HG03097 (cell line): ENCODE data around the gene SUFU.
"Not testable (repeated sequence)": the region's sequence is repeated elsewhere in the genome, so short reads cannot be mapped to it uniquely, and the experiment has no call there.

Experiments
- ATAC-seq: cut with Tn5 transposase; IDR thresholded peaks from one replicate; pipeline ENCODE4 v1.9.1; 2021; ENCODE audit not compliant: unreplicated experiment, low FRiP score

The SUFU gene

GRCh38 chr10:102661658-102662028, 157.9 kb downstream of the SUFU start:
- ATAC-seq = no peak

GRCh38 chr10:102665904-102666509, 162.2 kb downstream of the SUFU start:
- ATAC-seq = no peak

- not testable (repeated sequence) for ATAC-seq
These were observed 163.6 kb downstream of the SUFU start for GRCh38 chr10:102667411-102667810.

GRCh38 chr10:102668326-102669107, 164.7 kb downstream of the SUFU start:
- ATAC-seq = no peak

DNA sequence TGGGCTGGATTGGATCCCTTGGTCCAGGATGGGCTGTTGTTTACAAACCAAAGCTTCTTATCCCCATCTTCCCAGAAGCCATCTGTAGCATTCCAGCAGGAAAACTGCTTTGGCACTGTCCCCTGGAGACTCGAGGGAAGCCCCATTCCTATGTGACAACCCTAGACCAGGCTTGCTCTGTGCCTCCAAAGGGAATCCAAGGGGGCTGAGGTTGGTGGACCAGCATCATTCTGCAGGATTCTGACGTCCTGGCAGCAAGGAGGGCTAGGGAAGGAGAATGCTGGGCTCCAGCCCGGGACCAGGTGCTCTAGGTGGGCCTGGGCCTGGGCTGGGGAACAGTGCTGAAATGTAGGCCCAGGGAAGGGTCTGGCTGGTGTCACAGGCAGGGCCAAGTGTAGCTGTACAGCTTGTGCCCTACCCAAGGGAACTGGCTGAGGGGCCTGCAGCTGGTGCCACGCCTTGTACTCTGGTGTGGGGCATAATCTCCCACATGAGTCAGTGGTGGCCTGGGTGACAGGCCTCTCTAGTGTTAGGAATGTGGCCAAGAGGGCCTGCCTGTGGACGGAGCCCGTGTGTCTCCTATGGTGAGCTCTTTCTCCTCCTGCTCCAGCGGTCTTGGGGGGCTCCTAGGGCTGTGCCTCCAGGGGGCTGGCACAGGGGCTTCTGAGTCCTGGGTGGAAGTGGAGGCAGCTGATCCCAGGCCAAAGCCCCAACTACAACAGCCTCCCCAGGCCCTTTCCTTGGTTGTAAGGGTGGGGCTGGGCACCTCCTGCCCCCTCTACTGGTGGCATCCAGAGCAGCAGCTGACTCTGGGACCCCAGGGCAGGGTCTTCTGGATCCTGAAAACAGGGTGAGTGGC, 165.7 kb downstream of the SUFU start:
- no peak for ATAC-seq

DNA sequence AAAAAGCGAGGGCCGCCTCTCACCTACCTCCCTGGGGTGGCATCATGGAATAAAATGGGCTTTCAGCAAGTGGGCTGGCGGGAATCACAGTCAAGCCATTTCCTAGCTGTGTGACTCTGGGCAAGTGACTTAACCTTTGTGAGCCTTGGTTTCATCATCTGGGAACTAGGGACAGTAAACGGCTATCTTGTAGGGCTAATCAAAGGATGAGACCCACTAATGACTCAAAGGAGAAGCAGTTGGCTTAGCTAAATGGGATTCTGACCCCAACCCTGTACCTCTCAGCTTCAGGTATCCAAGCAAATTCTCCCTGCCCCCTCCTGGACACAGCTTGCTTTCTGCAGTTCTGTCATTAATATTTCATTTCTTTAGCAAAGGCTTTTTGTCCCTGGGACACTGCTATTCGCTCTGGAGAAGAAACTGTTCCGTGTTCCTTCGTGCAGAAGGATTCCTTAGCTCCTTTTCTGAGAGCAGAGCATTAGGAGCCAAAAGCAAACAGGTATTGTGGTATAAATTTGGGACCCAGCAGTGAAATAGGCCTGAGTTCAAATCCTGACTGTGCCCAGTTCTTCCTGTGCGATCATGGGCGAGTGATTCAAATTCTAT, 166.4 kb downstream of the SUFU start:
- no peak for ATAC-seq

GRCh38 chr10:102670871-102671434, 167.2 kb downstream of the SUFU start:
- ATAC-seq = no peak

GRCh38 chr10:102673236-102673818, 169.6 kb downstream of the SUFU start:
- ATAC-seq = no peak

GRCh38 chr10:102673819-102674511, 170.2 kb downstream of the SUFU start:
- no peak for ATAC-seq

DNA sequence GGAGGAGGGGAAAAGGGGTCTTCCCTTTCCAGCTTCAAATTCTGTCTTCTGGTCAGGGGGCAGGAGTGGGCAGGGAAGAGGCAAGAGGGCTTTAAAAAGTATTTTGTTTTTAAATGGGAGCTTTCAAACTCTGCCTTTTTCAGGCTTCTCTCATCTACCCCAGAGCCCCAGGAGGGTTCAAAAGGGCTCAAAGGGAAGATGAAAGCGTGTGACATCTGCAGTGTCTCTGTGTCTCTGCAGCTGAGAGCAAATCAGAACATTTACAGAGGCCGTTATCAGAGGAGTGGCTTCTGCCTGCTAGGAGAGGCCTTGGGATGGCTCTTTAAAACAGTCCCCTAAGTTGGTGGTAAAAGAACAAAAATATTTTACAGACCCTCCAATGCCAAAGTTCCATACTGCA, 170.8 kb downstream of the SUFU start:
- ATAC-seq = no peak

DNA sequence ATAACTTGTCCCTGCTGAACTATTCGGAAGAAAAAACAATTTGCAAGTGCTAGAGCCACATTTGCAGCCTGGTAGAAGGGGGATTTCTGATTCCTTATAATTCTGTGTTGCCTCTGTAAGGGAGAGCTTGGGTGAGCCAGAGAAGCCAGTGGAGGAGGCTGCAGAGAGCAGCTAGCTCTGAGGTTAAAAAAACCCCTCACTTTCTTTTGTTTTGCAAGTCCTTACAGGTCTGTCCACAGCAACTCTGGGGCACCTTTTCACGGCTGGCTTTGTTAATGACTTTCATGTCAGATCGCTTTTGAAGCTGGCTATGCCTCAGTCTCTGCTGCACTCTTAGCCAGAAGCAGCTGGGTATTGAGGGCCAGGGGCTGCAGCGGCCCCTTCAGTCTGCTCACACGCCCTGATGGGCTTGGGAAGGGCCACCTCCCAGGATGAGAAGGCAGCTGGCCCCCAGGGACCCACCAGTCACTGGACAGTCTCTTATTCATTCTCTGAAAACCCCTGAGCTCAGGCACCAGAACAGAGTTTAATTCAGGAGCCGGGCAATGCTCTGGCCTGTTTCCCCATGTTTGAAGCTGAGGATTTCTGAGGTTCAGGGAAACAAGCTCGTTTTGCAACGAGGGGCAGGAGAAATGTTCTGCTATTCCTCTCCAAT, 171.4 kb downstream of the SUFU start:
- no peak for ATAC-seq

- no peak for ATAC-seq
These were observed 172.1 kb downstream of the SUFU start for GRCh38 chr10:102675666-102676533.

- no peak for ATAC-seq
These were observed 173.0 kb downstream of the SUFU start for GRCh38 chr10:102676534-102677315.

GRCh38 chr10:102677331-102678067, 173.7 kb downstream of the SUFU start:
- ATAC-seq = no peak

DNA sequence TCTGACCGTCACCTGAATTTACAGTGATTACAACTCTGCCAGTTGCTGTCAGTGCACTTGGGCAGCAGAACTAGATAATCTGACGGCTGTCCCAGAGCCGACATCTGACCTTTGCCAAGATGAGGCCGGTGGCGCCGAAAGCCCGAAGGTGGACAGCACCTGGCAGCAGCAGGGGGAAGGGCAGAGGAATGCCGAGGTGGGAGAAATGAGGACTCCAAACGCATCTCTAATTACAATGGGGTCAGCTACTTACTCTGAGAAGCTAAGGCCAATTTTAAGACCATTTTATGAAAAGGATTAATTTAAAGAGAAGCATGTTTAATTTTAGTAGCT, 174.3 kb downstream of the SUFU start:
- no peak for ATAC-seq

DNA sequence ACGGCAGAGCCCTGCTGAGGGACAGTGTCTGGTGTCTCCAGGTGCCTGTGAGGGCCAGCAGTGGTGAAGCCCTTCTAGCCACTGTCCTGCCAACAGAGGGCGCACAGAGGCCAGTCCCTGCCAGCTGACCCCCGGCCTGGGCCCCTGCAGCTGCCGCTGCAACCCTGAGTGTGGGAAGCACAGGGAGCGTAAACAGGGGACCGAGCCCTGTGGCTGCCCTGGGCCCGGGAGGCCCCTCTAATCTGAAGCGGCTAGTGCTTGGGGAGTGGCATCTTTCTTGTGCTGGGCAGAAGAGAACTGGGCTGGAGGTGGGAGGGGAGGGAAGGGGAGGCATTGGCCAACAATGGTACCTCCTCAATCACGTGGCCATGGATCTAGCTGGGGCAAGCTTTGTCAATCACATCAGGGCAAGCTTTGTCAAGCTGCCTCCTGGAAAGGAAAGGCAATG, 175.1 kb downstream of the SUFU start:
- ATAC-seq = no peak

GRCh38 chr10:102679596-102679995, 175.8 kb downstream of the SUFU start:
- ATAC-seq = no peak
